GM19467 (cell line): ENCODE data around the gene SPIRE1.
"Not testable (repeated sequence)": the region's sequence is repeated elsewhere in the genome, so short reads cannot be mapped to it uniquely, and the experiment has no call there.

Source experiments
- ATAC-seq: cut with Tn5 transposase; IDR thresholded peaks from one replicate; pipeline ENCODE4 v1.9.1; 2021; ENCODE audit warnings: mild to moderate bottlenecking, moderate library complexity; ENCODE audit not compliant: unreplicated experiment

SPIRE1 gene

DNA sequence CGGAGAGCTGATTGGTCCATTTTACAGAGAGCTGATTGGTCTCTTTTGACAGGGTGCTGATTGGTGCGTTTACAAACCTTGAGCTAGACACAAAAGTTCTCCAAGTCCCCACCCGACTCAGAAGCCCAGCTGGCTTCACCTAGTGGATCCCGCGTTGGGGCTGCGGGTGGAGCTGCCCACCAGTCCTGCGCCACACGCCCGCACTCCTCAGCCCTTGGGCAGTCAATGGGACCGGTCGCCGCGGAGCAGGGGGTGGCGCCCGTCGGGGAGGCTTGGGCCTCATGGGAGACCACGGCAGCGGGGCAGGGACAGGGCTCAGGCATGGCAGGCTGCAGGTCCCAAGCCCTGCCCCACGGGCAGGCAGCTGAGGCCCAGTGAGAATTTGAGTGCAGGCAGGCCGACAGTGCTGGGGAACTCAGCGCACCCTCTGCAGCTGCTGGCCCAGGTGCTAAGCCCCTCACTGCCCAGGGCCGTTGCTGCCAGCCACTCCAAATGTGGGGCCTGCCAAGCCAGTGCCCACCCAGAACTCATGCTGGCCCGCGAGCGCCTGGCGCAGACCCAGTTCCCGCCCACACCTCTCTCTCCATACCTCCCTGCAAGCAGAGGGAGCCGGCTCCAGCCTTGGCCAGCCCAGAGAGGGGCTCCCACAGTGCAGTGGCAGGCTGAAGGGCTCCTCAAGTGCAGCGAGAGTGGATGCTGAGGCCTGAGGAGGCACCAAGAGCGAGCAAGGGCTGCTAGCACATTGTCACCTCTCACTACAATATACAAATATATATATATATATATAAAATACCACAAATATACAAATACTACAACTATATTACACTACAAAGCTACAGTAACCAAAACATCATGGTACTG, 100.7 kb downstream of the SPIRE1 start:
- ATAC-seq = no peak

DNA sequence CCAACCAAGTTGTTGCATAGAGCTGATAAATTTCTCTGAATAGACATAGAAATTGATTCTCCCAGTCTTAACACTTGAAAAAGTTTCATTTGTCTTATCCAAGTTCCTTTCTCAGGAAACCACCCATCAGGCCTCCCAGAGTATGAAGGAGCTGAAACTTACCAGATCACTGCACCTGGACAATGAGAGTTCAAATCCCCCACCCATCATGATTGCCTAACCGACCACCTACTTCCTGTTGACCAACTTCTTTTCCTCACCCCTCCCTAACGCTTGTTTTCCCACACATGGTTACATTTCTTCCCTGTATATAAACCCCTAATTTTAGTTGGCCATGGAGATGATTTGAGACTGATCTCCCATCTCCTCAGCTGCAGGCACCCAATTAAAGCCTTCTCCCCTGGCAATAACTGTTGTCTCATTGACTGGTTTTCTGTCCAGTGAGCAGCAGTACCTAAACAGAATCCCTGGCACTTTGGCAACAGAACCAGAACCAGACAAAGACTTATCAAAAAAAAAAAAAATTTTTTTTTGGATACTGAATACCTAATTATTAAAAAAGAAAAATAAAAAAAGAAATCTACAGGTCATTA, 103.0 kb downstream of the SPIRE1 start:
- no peak for ATAC-seq

DNA sequence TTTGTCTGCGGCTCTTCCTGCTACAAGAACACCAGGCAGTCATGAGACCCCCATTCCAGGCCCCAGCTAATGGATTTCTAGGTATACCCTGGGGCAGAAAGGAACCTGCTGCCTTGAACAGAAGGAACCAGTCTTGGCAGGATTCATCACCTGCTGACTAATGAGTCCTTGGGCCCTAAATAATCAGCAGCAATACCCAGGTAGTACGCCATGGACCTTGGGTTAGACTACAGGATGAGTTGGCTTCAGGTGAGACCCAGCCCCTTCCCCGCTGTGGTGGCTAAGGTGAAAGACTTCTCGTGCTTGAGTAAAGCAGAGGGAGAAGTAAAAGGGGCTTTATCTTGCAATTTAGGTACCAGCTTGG, 105.0 kb downstream of the SPIRE1 start:
- ATAC-seq = no peak

DNA sequence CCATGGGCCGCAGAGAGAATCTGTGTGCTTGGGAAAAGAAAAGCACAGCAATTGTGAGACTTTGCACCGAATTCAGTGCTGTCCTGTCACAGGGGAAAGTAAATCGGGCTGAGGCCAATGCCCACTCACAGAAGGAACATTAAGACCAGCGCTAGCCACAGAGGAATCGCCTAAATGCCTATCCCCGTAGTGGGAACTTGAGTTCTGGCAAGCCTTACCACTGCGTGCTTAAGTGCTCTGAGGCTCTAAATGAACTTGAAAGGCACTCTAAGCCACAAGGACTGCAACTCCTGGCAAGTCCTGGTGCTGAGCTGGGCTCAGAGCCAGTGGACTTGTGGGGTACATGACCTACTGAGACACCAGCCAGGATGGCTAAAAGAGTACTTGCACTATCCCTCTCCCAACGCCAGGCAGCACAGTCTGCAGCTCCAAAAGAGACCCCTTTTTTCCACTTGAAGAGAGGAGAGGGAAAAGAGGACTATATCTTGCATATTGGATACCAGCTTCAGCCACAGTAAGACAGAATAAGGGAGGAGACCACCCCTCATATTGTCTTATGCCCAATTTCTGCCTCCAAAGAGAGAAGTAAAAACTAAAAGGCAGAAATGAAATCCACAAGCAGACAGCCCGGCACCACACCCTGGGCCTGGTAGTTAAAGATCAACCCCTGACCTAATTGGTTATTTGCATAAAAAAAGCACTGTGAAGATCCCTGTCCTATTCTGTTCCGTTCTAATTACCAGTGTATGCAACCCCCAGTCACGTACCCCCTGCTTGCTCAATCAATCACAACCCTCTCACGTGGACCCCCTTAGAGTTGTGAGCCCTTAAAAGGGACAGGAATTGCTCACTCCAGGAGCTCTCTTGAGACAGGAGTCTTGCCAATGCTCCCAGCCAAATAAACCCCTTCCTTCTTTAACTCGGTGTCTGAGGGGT, 105.7 kb downstream of the SPIRE1 start:
- not testable (repeated sequence) for ATAC-seq

DNA sequence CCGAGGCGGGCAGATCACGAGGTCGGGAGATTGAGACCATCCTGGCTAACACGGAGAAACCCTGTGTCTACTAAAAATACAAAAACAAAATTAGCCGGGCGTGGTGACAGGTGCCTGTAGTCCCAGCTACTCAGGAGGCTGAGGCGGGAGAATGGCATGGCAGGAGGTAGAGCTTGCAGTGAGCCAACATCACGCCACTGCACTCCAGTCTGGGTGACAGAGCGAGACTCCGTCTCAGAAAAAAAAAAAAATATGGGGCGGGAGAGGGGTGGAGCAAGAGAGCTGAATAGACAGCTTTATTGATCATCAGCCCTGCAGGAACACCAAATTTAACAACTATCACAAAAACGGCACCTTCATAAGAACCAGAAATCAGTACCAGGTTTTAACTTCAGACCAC, 106.4 kb downstream of the SPIRE1 start:
- ATAC-seq = not testable (repeated sequence)

DNA sequence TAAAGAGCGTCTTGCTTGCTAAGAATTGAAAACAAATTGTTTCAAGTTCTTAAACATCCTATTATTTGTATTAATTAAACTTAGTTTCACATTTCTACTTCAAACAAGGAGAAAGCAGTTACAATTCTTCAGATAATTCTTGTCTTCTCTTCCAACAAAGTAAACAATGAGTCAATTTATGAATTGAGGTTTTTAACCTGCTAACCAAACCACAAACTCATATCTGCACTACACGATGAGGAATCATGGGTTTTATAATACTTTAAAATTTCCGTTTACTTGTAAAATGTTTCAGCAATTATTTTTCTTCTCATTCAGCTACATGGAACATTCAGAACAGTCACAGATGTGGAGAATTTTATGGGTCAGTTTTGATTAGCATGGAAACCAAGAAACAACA, 114.2 kb downstream of the SPIRE1 start:
- ATAC-seq = no peak

DNA sequence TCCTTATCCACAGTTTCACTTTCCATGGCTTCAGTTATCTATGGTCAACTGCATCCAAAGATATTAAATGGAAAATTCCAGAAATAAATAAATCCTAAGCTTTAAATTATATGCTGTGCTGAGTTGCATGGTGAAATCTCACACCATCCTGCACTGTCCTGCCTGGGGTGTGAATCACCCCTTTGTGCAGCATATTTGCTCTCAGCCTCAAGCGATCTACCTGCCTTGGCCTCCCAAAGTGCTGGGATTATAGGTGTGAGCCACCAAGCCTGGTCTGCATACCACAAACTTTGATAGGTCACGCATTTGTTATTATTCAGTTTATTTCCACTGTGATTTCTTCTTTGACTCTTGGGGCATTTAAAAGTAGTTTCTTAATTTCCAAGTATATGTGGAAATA, 117.2 kb downstream of the SPIRE1 start:
- no peak for ATAC-seq

DNA sequence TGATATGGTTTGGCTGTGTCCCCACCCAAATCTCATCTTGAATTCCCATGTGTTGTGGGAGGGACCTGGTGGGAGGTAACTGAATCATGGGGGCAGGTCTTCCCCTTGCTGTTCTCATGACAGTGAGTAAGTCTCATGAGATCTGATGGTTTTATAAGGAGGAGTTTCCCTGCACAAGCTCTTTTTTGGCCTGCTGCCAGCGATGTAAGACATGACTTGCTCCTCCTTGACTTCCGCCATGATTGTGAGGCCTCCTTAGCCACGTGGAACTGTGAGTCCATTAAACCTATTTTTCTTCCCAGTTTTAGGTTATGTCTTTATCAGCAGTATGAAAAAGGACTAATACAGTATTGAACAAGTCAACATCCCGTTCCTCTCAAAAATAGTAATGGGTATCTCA, 118.7 kb downstream of the SPIRE1 start:
- not testable (repeated sequence) for ATAC-seq

DNA sequence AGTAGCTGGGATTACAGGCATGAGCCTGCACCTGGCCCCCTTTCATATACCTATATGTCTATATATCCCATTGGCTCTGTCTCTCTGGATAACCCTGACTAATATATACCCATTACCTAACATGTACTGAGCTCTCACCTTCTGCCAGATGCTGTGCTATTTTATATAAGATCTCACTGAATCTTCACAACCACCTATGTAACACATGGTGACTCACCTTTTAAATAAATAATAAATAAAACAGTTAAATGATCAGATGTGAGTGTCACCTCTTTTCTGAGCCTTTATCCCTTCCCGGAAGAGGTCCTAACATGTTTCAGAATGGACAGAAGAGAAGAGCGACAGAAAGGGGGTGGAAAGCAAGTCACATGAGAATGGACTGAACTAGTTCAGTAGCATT, 123.1 kb downstream of the SPIRE1 start:
- ATAC-seq = no peak

DNA sequence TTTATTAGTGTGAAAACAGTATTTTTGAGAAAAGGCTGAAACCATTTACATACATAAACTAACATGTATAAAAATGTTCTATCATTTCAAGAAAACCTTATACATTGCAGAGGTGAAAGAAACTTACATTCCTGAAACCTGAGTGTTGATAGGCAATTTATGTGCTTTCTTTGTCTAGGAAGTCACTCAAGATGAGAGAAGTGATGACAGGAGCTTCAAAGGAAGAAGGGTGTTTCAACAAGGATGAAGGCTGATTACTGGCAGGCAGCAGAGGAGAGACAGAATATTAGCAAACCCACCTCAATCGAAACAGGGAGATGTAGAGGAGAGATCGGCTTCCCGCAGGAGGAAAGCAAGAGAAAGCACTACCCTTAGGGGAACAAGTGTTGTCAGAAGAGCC, 125.2 kb downstream of the SPIRE1 start:
- ATAC-seq = no peak

DNA sequence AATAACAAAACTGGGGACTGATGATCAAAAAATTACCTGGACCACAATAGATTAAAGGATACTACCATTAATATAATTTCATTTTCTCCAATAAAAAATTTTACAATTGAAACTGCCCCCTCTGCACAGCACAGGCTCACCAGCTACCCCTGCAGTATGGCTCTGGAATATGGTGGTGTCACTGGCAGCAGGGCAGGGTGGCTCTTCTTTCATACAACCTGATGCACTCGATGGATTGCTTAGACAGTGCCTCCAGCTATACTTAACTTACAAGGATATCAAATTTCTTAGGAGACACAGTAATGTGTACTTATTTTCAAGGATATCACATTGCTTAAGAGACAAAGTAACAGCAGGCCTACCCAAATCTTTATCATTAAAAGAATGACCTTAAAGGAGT, 126.2 kb downstream of the SPIRE1 start:
- ATAC-seq = no peak

DNA sequence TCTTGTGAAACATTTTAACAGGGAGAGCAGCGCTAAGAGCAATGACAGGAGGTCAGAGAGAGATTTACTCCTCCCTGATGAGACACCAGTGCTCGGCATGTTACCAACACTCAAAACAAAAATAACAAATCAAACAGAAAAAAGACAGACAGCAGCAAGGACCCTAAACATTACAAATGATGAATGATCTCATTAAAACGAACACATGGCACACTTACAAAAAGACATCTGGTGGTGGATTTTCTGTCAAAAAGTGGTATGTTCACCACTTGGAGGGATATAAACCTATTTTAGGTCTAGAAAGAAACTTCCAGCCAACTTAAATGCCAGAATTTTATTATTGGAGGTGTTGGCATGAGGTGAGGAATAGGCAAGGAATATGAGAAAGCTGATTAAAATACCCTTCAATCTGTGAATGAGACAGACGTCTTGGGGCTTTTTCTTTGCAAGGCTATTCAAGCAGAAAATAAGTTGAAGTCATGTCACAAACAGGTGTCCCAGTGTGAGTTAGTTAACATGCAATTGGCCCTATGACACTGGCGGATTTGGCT, 137.4 kb downstream of the SPIRE1 start:
- ATAC-seq = no peak

DNA sequence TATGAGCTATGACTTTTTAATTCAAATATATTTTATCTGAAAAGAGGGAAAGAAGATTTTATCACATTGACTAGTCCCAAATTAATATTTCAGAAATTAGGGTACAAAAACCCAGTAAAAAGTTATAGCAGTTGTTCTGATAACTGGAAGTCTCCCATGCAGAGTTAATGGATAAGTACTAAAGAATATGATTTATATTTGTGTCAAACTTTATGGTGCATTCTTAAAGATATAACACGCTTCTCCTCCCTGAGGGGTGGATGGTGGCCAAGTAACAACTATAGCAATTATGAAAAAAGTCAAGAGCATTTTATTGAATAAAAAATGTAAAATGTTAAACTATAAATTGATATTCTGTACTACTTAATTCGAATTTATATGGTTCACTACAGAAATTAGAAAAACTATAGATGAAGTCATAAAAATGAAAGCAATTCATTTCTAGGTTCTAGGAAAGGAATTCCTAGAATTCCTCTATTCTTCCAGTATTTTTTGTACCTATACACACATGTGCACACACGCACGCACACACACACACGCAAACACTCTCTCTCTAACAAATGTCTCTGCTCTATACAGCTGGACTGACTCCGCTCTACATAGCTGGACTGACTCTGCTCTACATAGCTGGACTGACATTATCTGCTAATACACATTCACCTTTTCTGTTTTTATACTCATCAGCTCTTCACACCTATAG, 138.9 kb downstream of the SPIRE1 start:
- no peak for ATAC-seq

DNA sequence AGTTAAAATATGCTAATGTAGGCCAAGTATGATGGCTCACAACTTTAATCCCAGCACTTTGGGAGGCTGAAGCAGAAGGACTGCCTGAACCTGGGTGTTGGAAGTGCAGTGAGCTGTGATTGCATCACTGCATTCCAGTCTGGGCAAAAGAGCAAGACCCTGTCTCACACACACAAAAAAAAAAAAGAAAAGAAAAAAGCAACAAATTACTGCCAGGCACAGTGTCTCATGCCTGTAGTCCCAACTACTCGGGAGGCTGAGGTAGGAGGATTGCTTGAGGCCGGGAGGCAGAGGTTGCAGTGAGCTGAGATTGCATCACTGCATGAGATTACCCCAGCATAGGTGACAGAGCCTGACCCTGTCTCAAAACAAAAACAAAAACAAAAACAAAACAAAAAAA, 139.6 kb downstream of the SPIRE1 start:
- no peak for ATAC-seq

DNA sequence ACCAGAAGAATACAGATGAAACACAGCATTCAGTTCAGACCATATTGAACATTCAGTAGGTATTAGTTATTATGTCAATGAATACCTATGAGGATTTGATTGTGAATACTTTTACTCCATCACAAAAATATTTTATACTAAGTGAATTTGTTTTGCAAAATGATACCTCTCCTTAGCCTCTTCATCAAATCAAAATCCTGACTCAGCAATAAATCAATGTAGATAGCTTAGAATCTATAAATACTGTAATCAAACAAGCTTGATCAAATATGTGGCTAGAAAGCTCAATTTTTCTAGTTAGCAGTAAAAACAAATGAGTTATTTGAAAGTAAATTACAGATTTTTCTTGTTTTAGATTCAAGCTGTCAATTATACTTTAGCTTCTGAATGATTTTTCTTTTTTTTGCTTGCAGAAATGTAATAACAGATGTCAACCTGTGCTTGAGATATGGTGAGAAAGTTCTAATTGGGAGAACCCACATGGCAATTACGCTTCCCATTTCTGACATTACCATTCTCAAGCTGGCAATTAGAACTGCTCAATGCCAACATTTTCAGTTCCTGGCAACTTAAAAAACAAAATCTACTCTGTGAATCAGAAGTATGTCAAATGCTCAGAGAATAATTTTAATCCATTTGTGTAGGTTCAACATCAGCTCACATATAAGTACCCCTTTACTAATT, 140.6 kb downstream of the SPIRE1 start:
- ATAC-seq = no peak

DNA sequence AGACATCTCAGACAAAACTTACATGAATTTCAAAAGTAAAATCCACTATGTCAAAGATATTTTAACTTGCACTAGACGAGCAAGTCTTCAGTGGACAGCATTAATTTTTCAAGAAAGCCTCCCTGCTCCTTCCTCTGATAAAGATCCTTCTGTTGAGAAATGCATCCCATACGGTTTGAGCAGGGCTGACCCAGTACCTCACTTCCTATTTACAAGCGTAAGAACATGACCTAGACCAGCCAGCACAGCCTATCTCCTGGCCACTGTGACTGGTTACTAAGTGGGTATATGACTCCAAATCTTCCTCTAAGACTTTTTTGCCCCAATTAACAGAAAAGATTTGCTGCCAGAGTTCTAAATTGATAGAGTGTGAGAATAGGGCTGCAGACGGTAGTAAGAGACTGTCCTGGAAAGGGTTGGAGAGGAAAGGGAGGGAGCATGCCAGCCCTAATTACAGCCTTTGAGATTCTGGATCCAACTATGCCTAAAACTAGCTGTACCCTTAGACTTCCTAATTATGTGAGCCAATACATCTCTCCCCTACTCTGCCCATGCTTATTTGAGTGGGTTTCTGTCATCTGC, 141.8 kb downstream of the SPIRE1 start:
- ATAC-seq = no peak

DNA sequence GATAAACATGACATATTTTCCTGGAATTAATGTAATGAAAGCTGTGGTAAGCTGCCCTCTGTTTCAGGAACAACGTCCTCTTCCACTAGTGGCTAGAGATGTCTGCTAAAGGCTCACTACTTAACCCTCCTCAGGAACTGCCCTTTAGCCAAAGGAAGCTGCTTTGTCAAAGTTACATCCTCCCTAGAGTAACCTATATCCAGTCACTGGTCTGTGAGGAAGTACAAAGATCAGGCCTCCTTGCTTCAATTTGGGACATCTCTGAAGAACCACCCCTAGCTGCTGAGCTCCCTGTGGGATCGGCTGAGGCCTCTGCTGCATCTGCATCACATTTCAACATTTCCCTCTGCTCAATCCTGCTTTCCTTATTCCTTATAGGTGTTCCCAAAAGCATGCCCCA, 142.4 kb downstream of the SPIRE1 start:
- ATAC-seq = no peak

DNA sequence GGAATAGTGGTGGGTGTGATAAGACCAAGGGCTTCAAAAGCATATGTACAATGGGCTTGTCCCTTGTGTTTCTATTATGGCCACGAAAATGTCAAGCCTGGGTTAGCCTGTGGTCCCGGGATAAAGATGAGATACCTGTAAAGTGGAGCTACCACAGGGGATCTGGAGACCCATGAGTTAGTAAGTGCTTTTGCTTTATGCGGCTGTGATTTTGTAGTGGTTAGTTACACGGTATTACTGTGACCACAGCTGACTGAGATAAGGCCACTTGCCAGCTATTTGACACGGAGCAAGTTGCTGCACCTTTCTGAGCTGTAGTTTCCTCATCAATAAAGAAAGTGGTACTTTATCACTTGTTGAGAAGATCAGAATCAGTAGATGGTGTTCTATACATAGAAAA, 150.9 kb downstream of the SPIRE1 start:
- no peak for ATAC-seq

DNA sequence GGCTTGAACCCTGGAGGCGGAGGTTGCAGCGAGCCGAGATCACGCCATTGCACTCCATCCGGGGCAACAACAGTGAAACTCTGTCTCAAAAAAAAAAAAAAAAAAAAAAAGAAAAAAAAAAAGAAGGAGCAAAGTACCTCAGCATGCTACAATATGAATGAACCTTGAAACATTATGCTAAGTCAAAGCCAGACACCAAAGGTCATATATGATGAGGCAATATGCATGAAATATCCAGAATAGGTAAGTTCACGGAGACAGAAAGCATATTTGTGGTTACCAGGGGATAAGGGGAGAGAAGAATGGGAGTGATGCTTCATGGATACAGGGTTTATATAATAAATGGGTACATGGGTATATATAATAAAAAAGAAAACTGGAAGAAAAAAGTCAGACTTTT, 156.9 kb downstream of the SPIRE1 start:
- no peak for ATAC-seq

DNA sequence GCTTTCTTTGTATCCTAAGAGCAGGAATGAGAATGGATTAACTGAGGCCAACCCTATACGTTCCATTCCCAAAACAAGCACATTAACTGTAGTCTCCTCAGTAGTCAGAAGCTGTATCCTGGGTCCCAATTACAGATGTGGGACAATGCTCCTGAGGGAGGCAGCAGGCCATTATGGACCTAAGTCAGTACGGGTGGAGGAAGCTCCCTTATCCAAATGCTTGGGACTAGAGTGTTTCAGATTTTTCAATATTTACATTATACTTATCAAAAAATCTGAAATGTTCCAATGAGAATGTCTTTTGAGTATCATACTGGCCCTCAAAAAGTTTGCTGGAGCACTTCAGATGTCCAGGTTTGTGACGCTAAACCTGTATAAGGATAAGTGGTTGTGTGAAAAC, 160.1 kb downstream of the SPIRE1 start:
- no peak for ATAC-seq
